Jurkat, Clone E6-1 (cell line): ENCODE results near the gene KANSL1.

ENCODE experiments used
- DNase-seq: peaks from one replicate; pipeline ENCODE4 v3.0.0-alpha.2; 2011; ENCODE audit warnings: low read depth, low spot score
- H3K4me3 ChIP-seq: 2 replicates; pipeline ENCODE4 v1.5.1; 2011; ENCODE audit warnings: mild to moderate bottlenecking, low read length, control low read depth, moderate library complexity

Gene KANSL1

GRCh38 chr17:45982791-45983613 is 210.2 kb downstream of the KANSL1 start:
- no peak for DNase-seq
- no peak overlapping the region for H3K4me3 ChIP-seq

- H3K4me3 ChIP-seq, result no peak overlapping the region
- DNase-seq, result no peak
Observed at GRCh38 chr17:45981306-45981705, 211.9 kb downstream of the KANSL1 start.

- no peak for DNase-seq
- H3K4me3 ChIP-seq, result no peak overlapping the region
Observed at GRCh38 chr17:45980855-45981254, 212.4 kb downstream of the KANSL1 start.
